ENCODE results near the gene KRTAP10-6.

Gene KRTAP10-6

DNA sequence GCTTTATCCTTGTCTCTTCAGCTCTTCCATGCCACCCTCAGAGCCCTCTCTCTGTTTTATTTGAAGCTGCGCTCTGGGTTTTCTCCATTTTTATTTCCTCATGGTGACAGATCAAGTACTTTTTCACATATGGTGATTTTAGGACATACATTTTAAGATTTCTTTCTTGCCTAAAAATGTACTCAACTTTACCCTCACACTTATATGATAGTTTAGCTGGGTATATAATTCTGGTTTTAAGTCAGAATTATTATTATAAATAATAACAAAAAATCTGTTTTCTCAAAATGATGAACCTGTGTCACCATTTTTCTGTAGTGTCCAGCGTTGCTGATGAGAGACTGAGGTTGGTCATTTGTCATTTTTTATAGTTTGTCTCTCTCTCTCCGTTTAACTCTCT lies 11.1 kb downstream of the KRTAP10-6 start:
- H3K27ac ChIP-seq = peak overlapping the region; percentile 47
- no peak for TF ChIP-seq ZFX (IDR thresholded peaks at IDR 0.05; ENCODE audit: borderline replicate concordance)
- TF ChIP-seq, protein P1, sequence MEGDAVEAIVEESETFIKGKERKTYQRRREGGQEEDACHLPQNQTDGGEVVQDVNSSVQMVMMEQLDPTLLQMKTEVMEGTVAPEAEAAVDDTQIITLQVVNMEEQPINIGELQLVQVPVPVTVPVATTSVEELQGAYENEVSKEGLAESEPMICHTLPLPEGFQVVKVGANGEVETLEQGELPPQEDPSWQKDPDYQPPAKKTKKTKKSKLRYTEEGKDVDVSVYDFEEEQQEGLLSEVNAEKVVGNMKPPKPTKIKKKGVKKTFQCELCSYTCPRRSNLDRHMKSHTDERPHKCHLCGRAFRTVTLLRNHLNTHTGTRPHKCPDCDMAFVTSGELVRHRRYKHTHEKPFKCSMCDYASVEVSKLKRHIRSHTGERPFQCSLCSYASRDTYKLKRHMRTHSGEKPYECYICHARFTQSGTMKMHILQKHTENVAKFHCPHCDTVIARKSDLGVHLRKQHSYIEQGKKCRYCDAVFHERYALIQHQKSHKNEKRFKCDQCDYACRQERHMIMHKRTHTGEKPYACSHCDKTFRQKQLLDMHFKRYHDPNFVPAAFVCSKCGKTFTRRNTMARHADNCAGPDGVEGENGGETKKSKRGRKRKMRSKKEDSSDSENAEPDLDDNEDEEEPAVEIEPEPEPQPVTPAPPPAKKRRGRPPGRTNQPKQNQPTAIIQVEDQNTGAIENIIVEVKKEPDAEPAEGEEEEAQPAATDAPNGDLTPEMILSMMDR (IDR thresholded peaks at IDR 0.05) = no peak

- TF ChIP-seq, protein P1 (IDR thresholded peaks at IDR 0.05) = peak; percentile 41
- peak within 1 kb of the TSS; percentile 47 for H3K27ac ChIP-seq
Observed at GRCh38 chr21:44580231-44580821, 12.0 kb downstream of the KRTAP10-6 start, which contains the start of gene KRTAP10-5. Gene KRTAP10-5 (minus strand): TSS chr21:44580604. CDS start chr21:44580578, 26 bp downstream.

DNA sequence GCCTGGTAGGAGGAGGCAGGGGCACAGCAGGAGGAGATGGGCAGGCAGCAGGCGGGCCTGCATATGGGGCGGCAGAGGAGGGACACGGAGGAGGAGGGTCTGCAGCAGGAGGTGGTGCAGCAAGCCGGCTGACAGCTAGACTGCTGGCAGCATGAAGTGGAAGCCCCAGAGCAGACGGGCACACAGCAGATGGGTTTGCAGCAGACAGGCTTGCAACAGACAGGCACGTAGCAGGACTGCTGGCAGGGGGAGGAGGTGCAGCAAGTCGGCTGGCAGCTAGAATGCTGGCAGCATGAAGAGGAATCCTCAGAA lies 12.5 kb downstream of the KRTAP10-6 start:
- no peak overlapping the region for H3K27ac ChIP-seq
- no peak for TF ChIP-seq ZFX (IDR thresholded peaks at IDR 0.05; ENCODE audit: borderline replicate concordance)
- TF ChIP-seq, protein P1 (IDR thresholded peaks at IDR 0.05) = no peak

DNA sequence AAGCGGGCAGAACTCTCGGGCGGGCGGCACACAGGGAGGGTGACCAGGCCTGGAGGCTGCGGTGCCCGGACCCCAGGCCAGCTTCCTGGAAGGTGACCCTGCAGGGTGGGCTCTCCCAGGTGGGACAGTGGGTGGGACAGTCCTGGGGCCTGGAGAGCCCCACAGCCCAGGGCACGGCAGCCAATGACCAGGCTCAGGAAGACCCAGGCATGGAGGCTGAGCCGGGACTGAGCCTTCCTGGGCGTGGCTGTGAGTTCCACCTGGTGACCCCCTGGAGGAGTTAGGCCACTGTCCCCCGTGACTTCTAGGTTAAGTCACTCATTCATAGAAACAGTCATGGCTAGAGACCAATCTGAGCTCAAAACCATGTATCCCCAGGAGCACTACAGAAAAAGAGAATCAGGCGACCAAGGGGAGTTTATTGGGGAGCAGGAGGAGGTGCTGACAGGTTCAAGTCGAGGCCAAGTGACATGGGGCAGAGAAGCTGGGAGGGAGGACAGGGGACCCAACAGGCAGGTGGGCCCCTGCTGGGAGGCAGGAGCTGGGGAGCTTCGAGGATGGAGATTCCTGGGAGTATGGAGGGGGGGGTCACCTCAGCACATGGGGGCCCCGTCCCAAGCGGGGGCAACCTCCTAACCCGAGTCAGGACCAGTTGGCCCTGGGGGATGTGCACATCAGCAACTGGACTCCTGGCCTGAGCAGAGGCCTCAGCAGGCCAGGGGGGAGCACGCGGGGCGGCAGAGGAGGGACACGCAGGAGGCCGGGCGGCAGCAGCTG lies 13.1 kb downstream of the KRTAP10-6 start:
- no peak overlapping the region for H3K27ac ChIP-seq
- TF ChIP-seq, protein P1 (IDR thresholded peaks at IDR 0.05) = no peak
- no peak for TF ChIP-seq ZFX (IDR thresholded peaks at IDR 0.05; ENCODE audit: borderline replicate concordance)

DNA sequence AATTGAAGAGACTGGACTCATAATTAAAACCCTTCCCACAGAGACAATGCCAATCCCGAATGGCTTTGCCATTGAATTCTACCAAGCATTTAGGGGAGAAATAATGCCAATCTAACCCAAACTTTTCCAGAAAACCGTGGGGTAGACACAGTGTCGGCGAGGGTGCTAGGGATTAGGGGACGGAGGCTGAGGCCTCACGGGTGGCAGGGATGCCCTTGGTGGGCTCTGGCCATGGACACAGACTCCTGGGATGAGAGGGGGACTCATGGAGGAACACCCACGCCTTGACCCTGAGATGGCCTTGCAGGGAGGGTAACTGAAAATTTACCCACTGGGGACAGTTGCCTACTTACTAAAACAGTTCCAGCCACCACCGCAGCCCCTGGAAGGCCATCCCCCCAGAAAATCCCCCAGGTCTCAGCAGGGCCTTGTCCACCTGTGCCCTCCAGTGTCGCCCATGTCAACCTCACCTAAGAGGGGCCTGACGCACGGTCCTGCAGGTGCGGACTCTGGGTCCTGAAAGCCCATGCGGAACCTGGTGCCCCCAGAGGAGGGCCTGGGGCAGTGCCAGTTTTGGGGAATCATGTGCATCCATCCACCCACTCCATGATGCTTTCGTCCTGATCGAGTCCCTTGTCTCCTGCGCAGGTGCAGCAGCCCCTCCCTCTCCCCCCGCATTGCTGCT lies 13.8 kb downstream of the KRTAP10-6 start:
- TF ChIP-seq, protein P1 (IDR thresholded peaks at IDR 0.05) = no peak
- TF ChIP-seq ZFX (IDR thresholded peaks at IDR 0.05; ENCODE audit: borderline replicate concordance) = no peak
- no peak overlapping the region for H3K27ac ChIP-seq

- H3K27ac ChIP-seq = no peak overlapping the region
- TF ChIP-seq, protein P1 (IDR thresholded peaks at IDR 0.05) = no peak
- TF ChIP-seq ZFX (IDR thresholded peaks at IDR 0.05; ENCODE audit: borderline replicate concordance) = no peak
Observed at GRCh38 chr21:44576025-44576420, 16.3 kb downstream of the KRTAP10-6 start.

All from 22Rv1 (cell line).